Esophagus muscularis mucosa (tissue), 4 donors: ENCODE measurements around the gene INTS7. TPM values are rescaled to one million over a fixed set of nuclear protein-coding genes. Genes with fewer than 3 reads are reported as not detected.

ENCODE experiments used
- DNase-seq: peaks from one replicate; pipeline ENCODE4 v3.0.0-alpha.2; 2017; ENCODE audit errors: extremely low spot score
- H3K27ac ChIP-seq, 4 donors: fragments of 200-600 bp; sonication (generic); replicated peaks in 1 of 4; 1 replicate in 3 of 4; 2 replicates in 1 of 4; pipeline ENCODE4 v1.5.1; 2016 to 2019; ENCODE audit warnings: mild to moderate bottlenecking in 1 of 4
- H3K27me3 ChIP-seq, 4 donors: fragments of 200-600 bp; sonication (generic); one replicate each; pipeline versions ENCODE4 v1.5.1 to v1.6.0; 2016 to 2019
- H3K36me3 ChIP-seq, 4 donors: fragments of 200-600 bp; sonication (generic); one replicate each; pipeline ENCODE4 v1.5.1; 2016 to 2019
- H3K4me1 ChIP-seq, 4 donors: fragments of 200-600 bp; sonication (generic); one replicate each; pipeline ENCODE4 v1.5.1; 2016 to 2019
- H3K4me3 ChIP-seq, 4 donors: fragments of 200-600 bp; sonication (generic); 1 replicate in 2 of 4; 2 replicates in 2 of 4; pipeline ENCODE4 v1.5.1; 2016 to 2019; ENCODE audit warnings: mild to moderate bottlenecking in 4 of 4, moderate library complexity in 1 of 4
- H3K9me3 ChIP-seq, 4 donors: fragments of 200-600 bp; sonication (generic); 1 replicate in 3 of 4; 2 replicates in 1 of 4; pipeline ENCODE4 v1.5.1; 2016 to 2019
- CTCF ChIP-seq, 3 experiments: fragments of 200-600 bp in 2 of 3; fragments of 450-650 bp in 1 of 3; sonication (generic) in 2 of 3; IDR thresholded peaks; one replicate each; pipeline ENCODE4 v1.5.1; 2017 to 2019; ENCODE audit warnings: antibody characterized with exemption in 3 of 3, mild to moderate bottlenecking in 2 of 3, moderate library complexity in 1 of 3
- EP300 ChIP-seq: sonication (generic); formaldehyde crosslinking; IDR thresholded peaks from one replicate; pipeline ENCODE4 v1.6.1; 2017; ENCODE audit warnings: antibody characterized with exemption
- POLR2A ChIP-seq: fragments of 450-650 bp; IDR thresholded peaks from one replicate; pipeline ENCODE4 v1.6.1; 2017; ENCODE audit warnings: antibody characterized with exemption, moderate library complexity, mild to moderate bottlenecking, low read depth
- POLR2AphosphoS5 ChIP-seq, 2 donors: sonication (generic); formaldehyde crosslinking; IDR thresholded peaks; one replicate each; pipeline ENCODE4 v1.6.1; 2017; ENCODE audit warnings: antibody characterized with exemption in 2 of 2
- WGBS: methylation state at CpG from one replicate; pipeline ENCODE4 v1.1.5; 2018; 5-methylcytosine and 5-hydroxymethylcytosine counted together
- intact Hi-C: fragments of 100-400 bp; cut with DNase I; formaldehyde crosslinking; loops from one replicate; pipeline ENCODE4 v1.15.1; 2023
- total RNA-seq, 4 donors: library from RNA; depleted of rRNA; stranded (reverse); fragments of >200 nt; gene quantifications; one replicate each; pipeline versions ENCODE4 v1.1.0 to v1.2.1, GENCODE V29; 2016

The INTS7 gene
- total RNA-seq, 4 donors from 2014 or later, result 6.0 to 15.4 (median 11.0) TPM

GRCh38 chr1:211951856-211952255, 83.5 kb downstream of the INTS7 start:
- TF ChIP-seq POLR2AphosphoS5 (IDR thresholded peaks at IDR 0.05) (no peak), EP300 (no peak), POLR2A (no peak), CTCF (IDR thresholded peaks at IDR 0.05) (no peak)
- no peak overlapping the region for H3K4me3 ChIP-seq
- H3K9me3 ChIP-seq, result no peaks in the 10 kb centered on the region
- H3K36me3 ChIP-seq, result peaks cover 4 to 17% (median 10%) of the 10 kb centered on the region in 4 donors
- no peaks in the 10 kb centered on the region for H3K4me1 ChIP-seq
- DNase-seq, result no peak
- H3K27ac ChIP-seq, result no peak overlapping the region
- H3K27me3 ChIP-seq, result no peaks in the 10 kb centered on the region
- intact Hi-C loops, result no loop called here

DNA sequence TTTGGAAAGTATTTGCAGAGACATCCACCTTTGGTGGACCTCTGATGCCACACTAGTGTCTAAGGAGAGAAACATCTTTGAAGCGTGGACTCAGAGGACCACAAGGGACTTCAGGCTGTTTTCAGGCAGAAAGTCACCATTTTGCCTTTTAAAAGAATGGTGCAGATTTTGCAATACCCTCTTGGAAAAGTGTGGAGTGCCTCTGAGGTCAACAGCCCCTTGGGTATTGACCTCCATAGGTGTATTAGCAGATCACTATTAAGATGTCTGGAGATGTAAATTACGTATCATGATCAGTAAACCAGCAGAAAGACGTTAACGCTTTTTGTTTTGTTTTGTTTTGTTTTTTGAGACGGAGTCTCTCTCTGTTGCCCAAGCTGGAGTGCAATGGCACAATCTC, 87.0 kb downstream of the INTS7 start:
- Histone ChIP-seq H3K36me3 (peaks cover 4 to 29% (median 10%) of the 10 kb centered on the region in 4 donors), H3K4me3 (no peak overlapping the region), H3K4me1 (no peaks in the 10 kb centered on the region), H3K9me3 (no peaks in the 10 kb centered on the region), H3K27me3 (no peaks in the 10 kb centered on the region), H3K27ac (no peak overlapping the region)
- TF ChIP-seq POLR2A (no peak), CTCF (IDR thresholded peaks at IDR 0.05) (no peak), POLR2AphosphoS5 (IDR thresholded peaks at IDR 0.05) (no peak), EP300 (no peak)
- 96% methylated on average over 5 of the region's 5 CpGs for WGBS
- intact Hi-C loops, result no loop called here
- DNase-seq, result no peak

GRCh38 chr1:211947396-211948295, 87.7 kb downstream of the INTS7 start:
- Histone ChIP-seq H3K4me1 (no peaks in the 10 kb centered on the region), H3K9me3 (no peaks in the 10 kb centered on the region), H3K36me3 (peaks cover 4 to 29% (median 10%) of the 10 kb centered on the region in 4 donors), H3K27me3 (no peaks in the 10 kb centered on the region), H3K27ac (no peak overlapping the region), H3K4me3 (no peak overlapping the region)
- TF ChIP-seq EP300 (no peak), CTCF (IDR thresholded peaks at IDR 0.05) (no peak), POLR2A (no peak), POLR2AphosphoS5 (IDR thresholded peaks at IDR 0.05) (no peak)
- WGBS, result 84% methylated on average over 11 of the region's 11 CpGs
- intact Hi-C loops, result no loop called here
- DNase-seq, result no peak

GRCh38 chr1:211944733-211945500, 90.4 kb downstream of the INTS7 start:
- peaks cover 0 to 29% (median 7%) of the 10 kb centered on the region in 4 donors for H3K36me3 ChIP-seq
- H3K4me1 ChIP-seq, result no peaks in the 10 kb centered on the region
- H3K9me3 ChIP-seq, result no peaks in the 10 kb centered on the region
- no peak for DNase-seq
- H3K27ac ChIP-seq, result no peak overlapping the region
- peak in 2 of 3 experiments; percentile 7 to 36 for TF ChIP-seq CTCF (IDR thresholded peaks at IDR 0.05)
- TF ChIP-seq EP300, result no peak
- TF ChIP-seq POLR2A, result no peak
- TF ChIP-seq POLR2AphosphoS5 (IDR thresholded peaks at IDR 0.05), result no peak
- intact Hi-C loops, result no loop called here
- no peaks in the 10 kb centered on the region for H3K27me3 ChIP-seq
- WGBS, result 73% methylated on average over 10 of the region's 10 CpGs
- no peak overlapping the region for H3K4me3 ChIP-seq
